HCT116 (cell line): ENCODE measurements around the gene PAX7. TPM values are rescaled to one million over a fixed set of nuclear protein-coding genes. Genes with fewer than 3 reads are reported as not detected.

Experiments
- ATAC-seq: fragments of 200-7000 bp; cut with Tn5 transposase; 2 replicates; pipeline ENCODE4 v1.9.1; 2020; ENCODE audit warnings: mild to moderate bottlenecking, moderate library complexity
- BruUV-seq: library from RNA; stranded (reverse); fragments of 400-500 nt; replicated peaks from 2 replicates; lab custom pipeline; 2021; lab: Mats Ljungman, UMichigan
- CTCF ChIA-PET: fragments of 300-600 bp; sonication (Branson Sonifier 250); formaldehyde crosslinking; loops from one replicate; lab custom pipeline; 2021; ENCODE audit warnings: antibody characterized with exemption; lab: Charles Lee
- POLR2A ChIA-PET: fragments of 300-600, 350-600 bp; sonication (Branson Sonifier 250); formaldehyde crosslinking; loops from one replicate; lab custom pipeline; 2021; ENCODE audit warnings: antibody characterized with exemption; lab: Charles Lee
- RAD21 ChIA-PET, 2 experiments: fragments of 300-600 bp; sonication (Branson Sonifier 250); formaldehyde crosslinking; loops; one replicate each; lab custom pipeline; 2023; ENCODE audit warnings: low total read pairs in 2 of 2; ENCODE audit not compliant: uncharacterized antibody in 2 of 2, unreplicated experiment in 2 of 2, low non-redundant PET in 1 of 2; lab: Charles Lee
- DNase-seq: peaks from one replicate; pipeline ENCODE4 v3.0.0-alpha.2; 2010; ENCODE audit warnings: low read depth, low spot score
- H2AFZ ChIP-seq: fragments of 200-600 bp; shearing (Covaris generic), sonication (generic); 2 replicates; pipeline ENCODE4 v1.6.1; 2017; ENCODE audit warnings: low read depth, mixed run types, mixed read lengths, antibody characterized with exemption, low read length; ENCODE audit not compliant: poor library complexity, severe bottlenecking
- H3K27ac ChIP-seq: 2 replicates; pipeline ENCODE4 v1.5.1; 2012; ENCODE audit warnings: low read depth, low read length
- H3K27me3 ChIP-seq: fragments of 200-600 bp; sonication (generic); 2 replicates; pipeline ENCODE4 v1.6.1; 2016; ENCODE audit warnings: mixed run types, low read length, mixed read lengths; ENCODE audit not compliant: insufficient read depth
- H3K36me3 ChIP-seq, 2 experiments: fragments of 200-500 bp in 1 of 2; fragments of 200-600 bp in 1 of 2; sonication (Bioruptor generic) in 1 of 2; sonication (generic) in 1 of 2; 2 replicates each; pipeline versions ENCODE4 v1.5.1 to v1.6.1; 2014 to 2016; ENCODE audit warnings: low read length in 2 of 2, inconsistent platforms in 1 of 2, mixed read lengths in 1 of 2, mixed run types in 1 of 2; ENCODE audit not compliant: insufficient read depth in 2 of 2, control insufficient read depth in 1 of 2
- H3K4me1 ChIP-seq, 2 experiments: fragments of 200-600 bp in 1 of 2; sonication (generic) in 1 of 2; 2 replicates each; pipeline versions ENCODE4 v1.5.1 to v1.6.1; 2012 to 2017; ENCODE audit warnings: low read length in 2 of 2, inconsistent platforms in 1 of 2, mild to moderate bottlenecking in 1 of 2, mixed read lengths in 1 of 2, mixed run types in 1 of 2, moderate library complexity in 1 of 2; ENCODE audit not compliant: insufficient read depth in 2 of 2, control insufficient read depth in 1 of 2
- H3K4me2 ChIP-seq: fragments of 200-600 bp; sonication (generic); 2 replicates; pipeline ENCODE4 v1.6.1; 2017; ENCODE audit warnings: mixed run types, low read length, mixed read lengths
- H3K4me3 ChIP-seq, 2 experiments: fragments of 200-600 bp in 1 of 2; sonication (generic) in 1 of 2; replicated peaks in 1 of 2; 2 replicates each; pipeline ENCODE4 v1.5.1; 2011 to 2016; ENCODE audit warnings: low read length in 2 of 2, control low read depth in 1 of 2, low read depth in 1 of 2, mild to moderate bottlenecking in 1 of 2, mixed read lengths in 1 of 2, mixed run types in 1 of 2
- H3K79me2 ChIP-seq: fragments of 200-600 bp; sonication (generic); 2 replicates; pipeline ENCODE4 v1.6.1; 2017; ENCODE audit warnings: mild to moderate bottlenecking, mixed run types, low read length, moderate library complexity, mixed read lengths; ENCODE audit not compliant: insufficient read depth
- H3K9ac ChIP-seq: fragments of 200-600 bp; sonication (generic); 2 replicates; pipeline ENCODE4 v1.6.1; 2016; ENCODE audit warnings: low read length, mixed read lengths
- H3K9me2 ChIP-seq: fragments of 200-600 bp; sonication (generic), shearing (Covaris generic); 2 replicates; pipeline ENCODE4 v1.6.1; 2017; ENCODE audit warnings: mixed run types, mild to moderate bottlenecking, moderate library complexity; ENCODE audit not compliant: insufficient read depth
- H3K9me3 ChIP-seq, 2 experiments: fragments of 200-500 bp in 1 of 2; fragments of 200-600 bp in 1 of 2; sonication (Bioruptor generic) in 1 of 2; sonication (generic) in 1 of 2; 2 replicates each; pipeline ENCODE4 v1.6.1; 2014 to 2017; ENCODE audit warnings: low read length in 2 of 2, mixed read lengths in 2 of 2, inconsistent platforms in 1 of 2, low read depth in 1 of 2, mild to moderate bottlenecking in 1 of 2, mixed run types in 1 of 2, moderate library complexity in 1 of 2; ENCODE audit not compliant: control insufficient read depth in 1 of 2, insufficient read depth in 1 of 2
- H4K20me1 ChIP-seq: fragments of 200-600 bp; sonication (generic), shearing (Covaris generic); 2 replicates; pipeline ENCODE4 v1.6.1; 2017; ENCODE audit warnings: mixed run types, mild to moderate bottlenecking, moderate library complexity; ENCODE audit not compliant: insufficient read depth
- ELF1 ChIP-seq: IDR thresholded peaks from 2 replicates; pipeline ENCODE4 v1.6.1; 2012; ENCODE audit warnings: low read depth, borderline replicate concordance
- FOSL1 ChIP-seq: IDR thresholded peaks from 2 replicates; pipeline ENCODE4 v1.6.1; 2012; ENCODE audit warnings: low read depth
- POLR2A ChIP-seq: IDR thresholded peaks from 2 replicates; pipeline ENCODE4 v1.7.0; 2011; ENCODE audit warnings: borderline replicate concordance; ENCODE audit not compliant: insufficient read depth, insufficient read length; ENCODE audit errors: extremely low read depth
- YY1 ChIP-seq: IDR thresholded peaks from 2 replicates; pipeline ENCODE4 v1.6.1; 2011; ENCODE audit warnings: low read length, low read depth, moderate library complexity, mild to moderate bottlenecking; ENCODE audit not compliant: insufficient replicate concordance; ENCODE audit errors: extremely low read depth
- ZBTB33 ChIP-seq: IDR thresholded peaks from 2 replicates; pipeline ENCODE4 v1.6.1; 2011; ENCODE audit warnings: mild to moderate bottlenecking, low read length, moderate library complexity; ENCODE audit not compliant: insufficient replicate concordance; ENCODE audit errors: extremely low read depth
- intact Hi-C: fragments of 100-400 bp; cut with micrococcal nuclease; formaldehyde crosslinking; loops from 2 replicates; pipeline ENCODE4 v1.10.0; 2022
- total RNA-seq: library from RNA; stranded (reverse); gene quantifications from one replicate; pipeline ENCODE4 v1.2.1, GENCODE V29; 2021; ENCODE audit not compliant: unreplicated experiment
- TF ChIP-seq, protein P1 (sequence below): IDR thresholded peaks from 2 replicates; pipeline ENCODE4 v1.6.1; 2012
- TF ChIP-seq, protein P2 (sequence below): IDR thresholded peaks from 2 replicates; pipeline ENCODE4 v1.6.1; 2012

The PAX7 gene
- total RNA-seq, 1 experiment from 2014 or later: not detected

GRCh38 chr1:18711536-18712251 lies 81.0 kb downstream of the PAX7 start:
- BruUV-seq: no TSS peak
- H3K4me3 ChIP-seq: no peak overlapping the region
- H3K9me3 ChIP-seq: no peaks in the 10 kb centered on the region
- no peaks in the 10 kb centered on the region for H3K9me2 ChIP-seq
- no peak overlapping the region for H3K27ac ChIP-seq
- POLR2A ChIA-PET: no interaction called here
- no peaks in the 10 kb centered on the region for H3K27me3 ChIP-seq
- RAD21 ChIA-PET: interaction anchor here in 1 of 2 experiments (0.6 kb wide), 1 partner anchor 198 kb away, joined by 3 read pairs; no protein-coding TSS in a partner anchor
- H3K4me2 ChIP-seq: no peak overlapping the region
- ATAC-seq: no peak
- no peaks in the 10 kb centered on the region for H3K36me3 ChIP-seq
- TF ChIP-seq, protein P1, sequence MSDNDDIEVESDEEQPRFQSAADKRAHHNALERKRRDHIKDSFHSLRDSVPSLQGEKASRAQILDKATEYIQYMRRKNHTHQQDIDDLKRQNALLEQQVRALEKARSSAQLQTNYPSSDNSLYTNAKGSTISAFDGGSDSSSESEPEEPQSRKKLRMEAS: no peak
- TF ChIP-seq ZBTB33 (no peak), YY1 (no peak), FOSL1 (no peak), POLR2A (no peak), ELF1 (no peak)
- TF ChIP-seq, protein P2, sequence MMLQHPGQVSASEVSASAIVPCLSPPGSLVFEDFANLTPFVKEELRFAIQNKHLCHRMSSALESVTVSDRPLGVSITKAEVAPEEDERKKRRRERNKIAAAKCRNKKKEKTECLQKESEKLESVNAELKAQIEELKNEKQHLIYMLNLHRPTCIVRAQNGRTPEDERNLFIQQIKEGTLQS: no peak
- TF ChIP-seq, all 23 proteins: peak for 0
- no peak overlapping the region for H3K9ac ChIP-seq
- no peaks in the 10 kb centered on the region for H3K4me1 ChIP-seq
- CTCF ChIA-PET: no interaction called here
- intact Hi-C loops: no loop called here
- no peak overlapping the region for H2AFZ ChIP-seq
- DNase-seq: no peak
- no peaks in the 10 kb centered on the region for H4K20me1 ChIP-seq
- H3K79me2 ChIP-seq: no peaks in the 10 kb centered on the region
